Measurements from ENCODE around the gene CYP27C1.

- TF ChIP-seq CTCF (IDR thresholded peaks at IDR 0.05) (no peak), POLR2A (IDR thresholded peaks at IDR 0.05) (no peak)
These were observed 61.3 kb downstream of the CYP27C1 start for GRCh38 chr2:127158614-127159290.
